GM23338 (cell line): ENCODE data around the gene KCTD3. TPM values are rescaled to one million over a fixed set of nuclear protein-coding genes. Genes with fewer than 3 reads are reported as not detected.

Source experiments
- ATAC-seq: fragments of 200-7000 bp; cut with Tn5 transposase; 3 replicates; pipeline ENCODE4 v1.9.1; 2020
- DNase-seq: peaks from one replicate; pipeline ENCODE4 v3.0.0-alpha.2; 2015; ENCODE audit warnings: low spot score
- H2AFZ ChIP-seq: fragments of 200-600 bp; sonication (generic); 2 replicates; pipeline ENCODE4 v1.8.0; 2016; ENCODE audit warnings: antibody characterized with exemption, mild to moderate bottlenecking, moderate library complexity
- H3F3A ChIP-seq: fragments of 200-600 bp; sonication (generic); replicated peaks from 2 replicates; pipeline ENCODE4 v1.8.0; 2017; ENCODE audit warnings: antibody characterized with exemption, mixed run types, low read depth
- H3K27ac ChIP-seq: fragments of 200-600 bp; sonication (generic); 2 replicates; pipeline ENCODE4 v1.6.1; 2016; ENCODE audit warnings: low read depth
- H3K27me3 ChIP-seq: fragments of 200-600 bp; sonication (generic); 2 replicates; pipeline ENCODE4 v1.8.0; 2016; ENCODE audit warnings: mild to moderate bottlenecking, mixed run types, moderate library complexity; ENCODE audit not compliant: insufficient read depth
- H3K36me3 ChIP-seq: fragments of 200-600 bp; sonication (generic); 2 replicates; pipeline ENCODE4 v1.8.0; 2016; ENCODE audit warnings: mild to moderate bottlenecking; ENCODE audit not compliant: insufficient read depth
- H3K4me1 ChIP-seq: fragments of 200-600 bp; sonication (generic); 2 replicates; pipeline ENCODE4 v1.8.0; 2016; ENCODE audit warnings: mild to moderate bottlenecking, moderate library complexity; ENCODE audit not compliant: insufficient read depth
- H3K4me2 ChIP-seq: fragments of 200-600 bp; sonication (generic); 2 replicates; pipeline ENCODE4 v1.7.1; 2017; ENCODE audit warnings: mixed run types
- H3K4me3 ChIP-seq: fragments of 200-600 bp; sonication (generic); 2 replicates; pipeline ENCODE4 v1.6.1; 2016; ENCODE audit warnings: mixed run types
- H3K79me2 ChIP-seq: fragments of 200-600 bp; sonication (generic); replicated peaks from 2 replicates; pipeline ENCODE4 v1.8.0; 2017; ENCODE audit warnings: mild to moderate bottlenecking; ENCODE audit not compliant: insufficient read depth
- H3K9me2 ChIP-seq: fragments of 200-600 bp; sonication (generic); 2 replicates; pipeline ENCODE4 v1.8.0; 2017; ENCODE audit not compliant: insufficient read depth
- H4K20me1 ChIP-seq: fragments of 200-600 bp; sonication (generic); replicated peaks from 2 replicates; pipeline ENCODE4 v1.8.0; 2017; ENCODE audit warnings: mild to moderate bottlenecking; ENCODE audit not compliant: insufficient read depth
- H3K27ac Mint-ChIP-seq: 2 replicates; pipeline ENCODE4 v1.8.0; 2020; ENCODE audit warnings: inconsistent platforms, mild to moderate bottlenecking, moderate library complexity, mixed read lengths
- H3K27me3 Mint-ChIP-seq: 3 replicates; pipeline ENCODE4 v1.8.0; 2022; ENCODE audit warnings: low read depth, mild to moderate bottlenecking, moderate library complexity, mixed read lengths, inconsistent platforms; ENCODE audit not compliant: insufficient read depth, poor library complexity
- H3K36me3 Mint-ChIP-seq: 3 replicates; pipeline ENCODE4 v1.8.0; 2021; ENCODE audit warnings: low read depth, mild to moderate bottlenecking, inconsistent platforms, moderate library complexity, mixed read lengths
- H3K4me1 Mint-ChIP-seq: 3 replicates; pipeline ENCODE4 v1.8.0; 2020; ENCODE audit warnings: mild to moderate bottlenecking, inconsistent platforms, mixed read lengths
- H3K4me3 Mint-ChIP-seq: 3 replicates; pipeline ENCODE4 v1.8.0; 2021; ENCODE audit warnings: moderate library complexity, mild to moderate bottlenecking, inconsistent platforms, mixed read lengths
- H3K9me3 Mint-ChIP-seq: 3 replicates; pipeline ENCODE4 v1.8.0; 2020; ENCODE audit warnings: moderate library complexity, mild to moderate bottlenecking, inconsistent platforms, mixed read lengths
- JUNB ChIP-seq: IDR thresholded peaks from one replicate; pipeline ENCODE4 v1.6.1; 2016; ENCODE audit warnings: antibody characterized with exemption; ENCODE audit not compliant: unreplicated experiment
- POLR2AphosphoS5 ChIP-seq: IDR thresholded peaks from 2 replicates; pipeline ENCODE4 v1.6.1; 2016; ENCODE audit warnings: antibody characterized with exemption, low read depth
- ZNF114 ChIP-seq: fragments of 250-450 bp; sonication (Bioruptor Pico); IDR thresholded peaks from 2 replicates; pipeline ENCODE4 v1.5.0; 2020; ENCODE audit warnings: mild to moderate bottlenecking, moderate library complexity
- ZNF462 ChIP-seq: fragments of 250-450 bp; sonication (Bioruptor Pico); IDR thresholded peaks from 2 replicates; pipeline ENCODE4 v1.5.0; 2020; ENCODE audit warnings: mild to moderate bottlenecking, moderate library complexity
- polyA plus RNA-seq: library from polyadenylated mRNA; unstranded; fragments of >200 nt; fragmentation: Nextera tagmentation; extraction: Ambion mirVana; gene quantifications from 2 replicates; pipeline ENCODE4 v1.2.1, GENCODE V29; 2016
- total RNA-seq: library from RNA; depleted of rRNA; stranded (reverse); fragments of >200 nt; shearing (Covaris generic); gene quantifications from 2 replicates; pipeline ENCODE4 v1.2.3, GENCODE V29; 2014

Gene KCTD3
- total and polyA plus RNA-seq, 2 experiments from 2014 or later: 29.4 to 60.3 TPM

GRCh38 chr1:215547011-215547410 lies 20.1 kb upstream of the KCTD3 start:
- no peak for TF ChIP-seq JUNB
- Histone ChIP-seq H3K9me2 (0 out of 2 replicates have a peak, but pooled peaks cover 2% of the 10 kb centered on the region), H3K27ac (no peak overlapping the region), H3K36me3 (no peaks in the 10 kb centered on the region), H3K27me3 (no peaks in the 10 kb centered on the region), H3K4me2 (no peak overlapping the region), H2AFZ (no peak overlapping the region), H3F3A (no peaks in the 10 kb centered on the region), H3K4me1 (no peaks in the 10 kb centered on the region), H3K79me2 (no peaks in the 10 kb centered on the region), H3K4me3 (no peak overlapping the region), H4K20me1 (no peaks in the 10 kb centered on the region)
- DNase-seq: no peak
- H3K9me3 Mint-ChIP-seq: peaks cover 14% of the 10 kb centered on the region; the same call in 2 of the 3 replicates
- H3K27ac Mint-ChIP-seq: no peak overlapping the region
- no peaks in the 10 kb centered on the region; the same call in 2 of the 3 replicates for H3K4me1 Mint-ChIP-seq
- no peak for ATAC-seq
- H3K27me3 Mint-ChIP-seq: no peaks in the 10 kb centered on the region
- H3K4me3 Mint-ChIP-seq: no peak overlapping the region
- H3K36me3 Mint-ChIP-seq: peaks cover 4% of the 10 kb centered on the region; the same call in 1 of the 3 replicates

- no peaks in the 10 kb centered on the region for H3K4me1 ChIP-seq
- Mint-ChIP-seq H3K27ac (no peak overlapping the region), H3K36me3 (no peaks in the 10 kb centered on the region), H3K27me3 (no peaks in the 10 kb centered on the region), H3K4me1 (no peaks in the 10 kb centered on the region), H3K9me3 (no peaks in the 10 kb centered on the region), H3K4me3 (no peak overlapping the region)
- TF ChIP-seq ZNF462 (CRISPR knock-in tag) (no peak), JUNB (no peak), ZNF114 (no peak), POLR2AphosphoS5 (no peak)
- H4K20me1 ChIP-seq: no peaks in the 10 kb centered on the region
- no peaks in the 10 kb centered on the region for H3K27me3 ChIP-seq
- DNase-seq: no peak
- H3K79me2 ChIP-seq: no peaks in the 10 kb centered on the region
- H3K36me3 ChIP-seq: no peaks in the 10 kb centered on the region
- no peak overlapping the region for H3K4me3 ChIP-seq
- no peaks in the 10 kb centered on the region for H3F3A ChIP-seq
- no peak overlapping the region for H3K4me2 ChIP-seq
- H3K9me2 ChIP-seq: no peaks in the 10 kb centered on the region
- no peak overlapping the region for H3K27ac ChIP-seq
- ATAC-seq: no peak
- H2AFZ ChIP-seq: no peak overlapping the region
These were observed 15.3 kb upstream of the KCTD3 start for GRCh38 chr1:215551806-215552205.
